ENCODE measurements around the gene CCN2. TPM values are rescaled to one million over a fixed set of nuclear protein-coding genes. Genes with fewer than 3 reads are reported as not detected.

Gene CCN2
- total RNA-seq, 3 donors from 2014 or later = 91.1 to 122 (median 95.0) TPM

GRCh38 chr6:131900231-131900630, 50.9 kb downstream of the CCN2 start:
- intact Hi-C loops (cut with DNase I; ENCODE audit: low total_unique reads) = no loop called here
- H3K27ac ChIP-seq = no peak overlapping the region
- no peaks in the 10 kb centered on the region for H3K27me3 ChIP-seq
- no peaks in the 10 kb centered on the region for H3K9me3 ChIP-seq
- no peak for DNase-seq (ENCODE audit: low spot score in 2 of 2)
- no peak for TF ChIP-seq CTCF (IDR thresholded peaks at IDR 0.05)
- no peak for TF ChIP-seq POLR2A (IDR thresholded peaks at IDR 0.05)
- TF ChIP-seq POLR2AphosphoS5 (IDR thresholded peaks at IDR 0.05) = no peak
- H3K4me1 ChIP-seq = no peaks in the 10 kb centered on the region
- no peak overlapping the region for H3K4me3 ChIP-seq
- no peaks in the 10 kb centered on the region for H3K36me3 ChIP-seq

- TF ChIP-seq POLR2AphosphoS5 (IDR thresholded peaks at IDR 0.05) = no peak
- no peak for TF ChIP-seq CTCF (IDR thresholded peaks at IDR 0.05)
- no peak for TF ChIP-seq POLR2A (IDR thresholded peaks at IDR 0.05)
- no peaks in the 10 kb centered on the region for H3K36me3 ChIP-seq
- no peak overlapping the region for H3K27ac ChIP-seq
These were observed 52.5 kb downstream of the CCN2 start for GRCh38 chr6:131898718-131899117.

More at GRCh38 chr6:131898718-131899117, 52.5 kb downstream of the CCN2 start:
- intact Hi-C loops (cut with DNase I; ENCODE audit: low total_unique reads) = loop anchor here (5.0 kb wide), 1 partner anchor 1176 kb away; no protein-coding TSS in a partner anchor
- Histone ChIP-seq H3K4me3 (no peak overlapping the region), H3K27me3 (no peaks in the 10 kb centered on the region), H3K9me3 (no peaks in the 10 kb centered on the region), H3K4me1 (no peaks in the 10 kb centered on the region)
- no peak for DNase-seq (ENCODE audit: low spot score in 2 of 2)

Other genes starting within 250 kb of the CCN2 start
- gene OR2A4, start 250.0 kb downstream of the CCN2 start, total RNA-seq = 1 to 10 TPM in 1 of 3 donors, not detected in 2; 1.6 TPM
- under 1 TPM in 1 of 3 donors, not detected in 2; 0.16 TPM for gene CTAGE9, start 240.4 kb downstream of the CCN2 start, total RNA-seq
- 10 to 100 TPM; 51.2 to 53.8 (median 51.5) TPM for gene ENPP1, start 143.4 kb downstream of the CCN2 start, total RNA-seq

All from breast epithelium (tissue), 4 donors.